ENCODE results near the gene CAP2. TPM values are rescaled to one million over a fixed set of nuclear protein-coding genes. Genes with fewer than 3 reads are reported as not detected.

Gene CAP2
- total RNA-seq, 2 donors from 2014 or later: 2.3 to 5.7 TPM

DNA sequence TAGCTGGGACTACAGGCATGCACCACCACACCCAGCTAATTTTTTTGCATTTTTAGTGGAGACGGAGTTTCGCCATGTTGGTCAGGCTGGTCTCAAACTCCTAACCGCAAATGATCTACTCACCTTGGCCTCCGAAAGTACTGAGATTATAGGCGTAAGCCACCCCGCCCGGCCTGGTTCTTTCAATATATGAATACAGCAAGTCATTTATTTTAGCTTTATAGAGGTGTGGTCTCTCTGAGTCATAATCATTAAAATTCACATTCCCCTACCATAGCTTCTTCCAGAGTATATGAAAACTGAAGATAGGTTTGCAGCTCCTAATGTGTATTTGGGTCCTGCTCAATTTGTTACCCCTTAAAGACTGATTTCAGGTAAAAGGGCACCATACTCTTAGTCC is 118.2 kb downstream of the CAP2 start:
- Histone ChIP-seq H3K9me3 (no peaks in the 10 kb centered on the region), H3K4me1 (no peaks in the 10 kb centered on the region), H3K4me3 (no peak overlapping the region), H3K36me3 (replicated peaks in 1 of 2; ENCODE audit: insufficient read depth in 1 of 2, low read depth in 2 of 2) (no peaks in the 10 kb centered on the region), H3K27ac (no peak overlapping the region), H3K27me3 (no peaks in the 10 kb centered on the region)
- DNase-seq (no peak), ATAC-seq (no peak)
- no peak for TF ChIP-seq POLR2A (IDR thresholded peaks at IDR 0.05)
- TF ChIP-seq, protein P1, sequence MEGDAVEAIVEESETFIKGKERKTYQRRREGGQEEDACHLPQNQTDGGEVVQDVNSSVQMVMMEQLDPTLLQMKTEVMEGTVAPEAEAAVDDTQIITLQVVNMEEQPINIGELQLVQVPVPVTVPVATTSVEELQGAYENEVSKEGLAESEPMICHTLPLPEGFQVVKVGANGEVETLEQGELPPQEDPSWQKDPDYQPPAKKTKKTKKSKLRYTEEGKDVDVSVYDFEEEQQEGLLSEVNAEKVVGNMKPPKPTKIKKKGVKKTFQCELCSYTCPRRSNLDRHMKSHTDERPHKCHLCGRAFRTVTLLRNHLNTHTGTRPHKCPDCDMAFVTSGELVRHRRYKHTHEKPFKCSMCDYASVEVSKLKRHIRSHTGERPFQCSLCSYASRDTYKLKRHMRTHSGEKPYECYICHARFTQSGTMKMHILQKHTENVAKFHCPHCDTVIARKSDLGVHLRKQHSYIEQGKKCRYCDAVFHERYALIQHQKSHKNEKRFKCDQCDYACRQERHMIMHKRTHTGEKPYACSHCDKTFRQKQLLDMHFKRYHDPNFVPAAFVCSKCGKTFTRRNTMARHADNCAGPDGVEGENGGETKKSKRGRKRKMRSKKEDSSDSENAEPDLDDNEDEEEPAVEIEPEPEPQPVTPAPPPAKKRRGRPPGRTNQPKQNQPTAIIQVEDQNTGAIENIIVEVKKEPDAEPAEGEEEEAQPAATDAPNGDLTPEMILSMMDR (IDR thresholded peaks at IDR 0.05): no peak
- WGBS, 2 donors: 97 to 98% methylated on average over 7 of the region's 7 CpGs
- intact Hi-C loops (cut with DNase I): no loop called here

DNA sequence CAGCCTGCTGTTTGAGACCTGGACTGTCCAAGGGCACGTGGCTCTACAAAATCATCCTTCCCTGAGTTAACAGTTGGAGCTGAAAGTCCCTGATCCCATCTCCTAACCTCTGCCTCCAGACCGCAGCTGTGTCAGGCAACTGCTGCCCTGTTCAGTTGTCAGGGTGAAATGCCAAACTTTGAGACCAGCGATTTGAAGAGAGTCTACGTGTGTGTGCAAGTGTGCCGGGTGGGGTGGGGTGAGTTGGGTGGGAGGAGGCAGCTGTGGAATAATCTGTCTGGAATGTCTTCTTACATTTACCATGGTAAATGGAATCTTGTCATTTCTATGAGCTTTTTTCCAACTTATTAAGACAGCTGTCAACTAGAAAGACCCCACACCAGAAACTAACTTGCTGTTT is 125.7 kb downstream of the CAP2 start:
- H3K27ac ChIP-seq: no peak overlapping the region
- no peaks in the 10 kb centered on the region for H3K4me1 ChIP-seq
- ATAC-seq (no peak), DNase-seq (no peak)
- intact Hi-C loops (cut with DNase I): no loop called here
- no peak for TF ChIP-seq POLR2A (IDR thresholded peaks at IDR 0.05)
- TF ChIP-seq, protein P1 (IDR thresholded peaks at IDR 0.05): no peak
- H3K4me3 ChIP-seq: no peak overlapping the region
- no peaks in the 10 kb centered on the region for H3K27me3 ChIP-seq
- WGBS, 2 donors: 92 to 93% methylated on average over 5 of the region's 5 CpGs
- no peaks in the 10 kb centered on the region for H3K36me3 ChIP-seq (replicated peaks in 1 of 2; ENCODE audit: insufficient read depth in 1 of 2, low read depth in 2 of 2)
- H3K9me3 ChIP-seq: no peaks in the 10 kb centered on the region

DNA sequence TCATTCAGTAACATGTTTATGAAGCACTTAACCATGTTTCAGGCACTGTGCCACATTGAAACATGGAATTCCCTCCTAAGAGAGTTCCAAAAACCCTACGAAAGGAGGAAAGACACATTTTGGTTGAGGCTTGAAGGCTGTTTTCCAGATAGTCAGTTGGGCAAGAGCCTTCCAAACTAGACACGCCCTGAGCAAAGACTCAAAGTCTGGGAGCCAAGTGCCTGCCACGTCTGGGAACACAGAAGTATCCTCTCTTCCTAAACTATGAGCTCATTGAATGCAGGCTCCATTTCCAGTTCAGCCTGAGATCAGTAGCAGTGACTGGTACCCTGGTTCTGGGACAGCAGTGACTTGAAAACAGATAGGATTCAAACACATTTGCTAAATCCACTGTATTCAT is 132.2 kb downstream of the CAP2 start:
- DNase-seq (no peak), ATAC-seq (no peak)
- WGBS, 2 donors: 76 to 81% methylated on average over 3 of the region's 3 CpGs
- no peak overlapping the region for H3K4me3 ChIP-seq
- H3K27ac ChIP-seq: no peak overlapping the region
- H3K36me3 ChIP-seq (replicated peaks in 1 of 2; ENCODE audit: insufficient read depth in 1 of 2, low read depth in 2 of 2): no peaks in the 10 kb centered on the region
- H3K27me3 ChIP-seq: no peaks in the 10 kb centered on the region
- TF ChIP-seq, protein P1 (IDR thresholded peaks at IDR 0.05): no peak
- no peak for TF ChIP-seq POLR2A (IDR thresholded peaks at IDR 0.05)
- no peaks in the 10 kb centered on the region for H3K9me3 ChIP-seq
- intact Hi-C loops (cut with DNase I): no loop called here
- no peaks in the 10 kb centered on the region for H3K4me1 ChIP-seq

DNA sequence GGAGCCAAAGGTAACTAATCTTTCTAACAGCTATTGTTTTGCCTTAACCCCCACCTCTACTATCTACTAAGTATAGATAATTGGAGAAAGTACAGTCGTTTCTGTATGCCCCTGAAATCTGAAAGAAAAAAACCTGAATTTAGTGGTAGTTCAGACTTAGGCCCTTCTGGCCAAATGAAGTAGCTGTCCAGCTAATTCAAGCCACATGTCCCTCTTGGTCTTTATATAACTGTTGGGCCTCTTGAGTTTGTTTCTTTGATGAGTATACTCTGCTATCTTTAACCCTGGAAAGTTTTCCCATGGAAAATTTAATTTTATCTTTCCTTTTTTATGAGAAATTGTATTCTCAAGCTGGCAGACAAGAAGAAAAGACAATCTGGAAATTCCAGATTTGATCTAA is 133.7 kb downstream of the CAP2 start:
- H3K4me1 ChIP-seq: no peaks in the 10 kb centered on the region
- TF ChIP-seq POLR2A (IDR thresholded peaks at IDR 0.05): no peak
- TF ChIP-seq, protein P1 (IDR thresholded peaks at IDR 0.05): no peak
- no peaks in the 10 kb centered on the region for H3K27me3 ChIP-seq
- no peaks in the 10 kb centered on the region for H3K9me3 ChIP-seq
- no peak overlapping the region for H3K27ac ChIP-seq
- H3K4me3 ChIP-seq: no peak overlapping the region
- WGBS, 2 donors: 26 to 32% methylated on average over 1 of the region's 1 CpG
- DNase-seq (no peak), ATAC-seq (no peak)
- intact Hi-C loops (cut with DNase I): no loop called here
- no peaks in the 10 kb centered on the region for H3K36me3 ChIP-seq (replicated peaks in 1 of 2; ENCODE audit: insufficient read depth in 1 of 2, low read depth in 2 of 2)

DNA sequence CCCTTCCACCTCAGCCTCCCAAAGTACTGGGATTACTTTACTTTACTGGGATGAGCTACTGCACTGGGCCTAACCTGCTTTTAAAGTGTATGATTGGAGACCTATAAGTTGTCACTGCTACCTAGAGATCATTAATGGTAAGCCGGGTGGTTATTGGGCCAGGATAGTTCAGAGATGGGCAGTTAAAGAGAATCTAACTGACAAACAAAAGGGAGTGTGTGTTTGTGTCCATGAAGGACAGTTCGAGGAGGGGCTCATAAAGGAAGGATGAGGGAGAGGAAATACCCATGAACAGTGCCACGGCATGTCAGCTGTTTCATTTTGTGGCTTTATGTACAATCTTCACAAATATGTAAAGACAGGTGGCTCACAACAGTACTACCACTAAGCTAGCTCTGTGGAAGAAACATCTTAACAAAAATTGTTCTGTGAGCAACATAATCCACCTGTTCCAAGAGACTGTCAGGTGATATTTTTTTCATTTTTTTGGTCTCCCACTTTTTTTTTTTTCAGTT is 137.0 kb downstream of the CAP2 start:
- H3K4me1 ChIP-seq: no peaks in the 10 kb centered on the region
- no peak overlapping the region for H3K4me3 ChIP-seq
- TF ChIP-seq, protein P1 (IDR thresholded peaks at IDR 0.05): no peak
- no peak for TF ChIP-seq POLR2A (IDR thresholded peaks at IDR 0.05)
- no peak overlapping the region for H3K27ac ChIP-seq
- DNase-seq: no peak
- H3K27me3 ChIP-seq: no peaks in the 10 kb centered on the region
- H3K9me3 ChIP-seq: no peaks in the 10 kb centered on the region
- intact Hi-C loops (cut with DNase I): no loop called here
- WGBS, 2 donors: 74 to 79% methylated on average over 3 of the region's 3 CpGs
- no peaks in the 10 kb centered on the region for H3K36me3 ChIP-seq (replicated peaks in 1 of 2; ENCODE audit: insufficient read depth in 1 of 2, low read depth in 2 of 2)
- ATAC-seq: no peak

All from body of pancreas (tissue), 4 donors.